GM18499 (cell line): ENCODE results near the gene ARHGAP32.
"Not testable (repeated sequence)": the region's sequence is repeated elsewhere in the genome, so short reads cannot be mapped to it uniquely, and the experiment has no call there.

ENCODE experiments used
- ATAC-seq: cut with Tn5 transposase; IDR thresholded peaks from one replicate; pipeline ENCODE4 v1.9.1; 2021; ENCODE audit warnings: moderate number of reproducible peaks; ENCODE audit not compliant: insufficient read depth, unreplicated experiment

Gene ARHGAP32

DNA sequence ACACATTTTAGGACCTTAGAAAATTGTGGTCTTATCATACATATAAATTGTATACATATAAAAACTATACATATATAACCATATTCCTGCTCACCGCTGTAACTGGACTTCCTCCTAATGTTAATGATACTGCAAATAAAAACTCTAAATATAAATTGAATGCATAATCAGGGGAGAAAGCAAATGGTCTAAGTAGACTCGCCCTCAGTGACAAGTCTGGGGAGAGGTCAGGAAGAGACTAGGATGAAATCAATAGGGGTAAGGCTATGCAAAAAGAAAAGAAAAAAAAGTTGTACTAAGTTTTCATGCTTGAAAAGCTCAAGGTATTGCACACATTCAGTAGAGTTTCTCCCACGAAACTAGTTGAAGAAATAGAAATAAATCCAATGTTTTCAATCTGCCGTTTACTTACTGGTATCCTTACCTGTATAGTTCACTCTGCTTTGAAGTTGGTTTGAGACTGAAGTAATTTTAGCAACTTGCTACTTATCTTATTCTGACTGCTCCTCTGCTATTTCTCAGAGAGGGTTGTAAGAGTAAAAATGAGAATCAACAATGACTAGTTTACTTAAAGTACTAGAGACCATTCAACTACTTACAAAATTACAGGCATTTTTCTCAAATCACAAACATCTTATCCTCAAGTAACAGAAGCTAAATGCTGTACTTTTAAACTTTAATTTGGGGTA lies 12.2 kb upstream of the ARHGAP32 start:
- ATAC-seq = no peak

DNA sequence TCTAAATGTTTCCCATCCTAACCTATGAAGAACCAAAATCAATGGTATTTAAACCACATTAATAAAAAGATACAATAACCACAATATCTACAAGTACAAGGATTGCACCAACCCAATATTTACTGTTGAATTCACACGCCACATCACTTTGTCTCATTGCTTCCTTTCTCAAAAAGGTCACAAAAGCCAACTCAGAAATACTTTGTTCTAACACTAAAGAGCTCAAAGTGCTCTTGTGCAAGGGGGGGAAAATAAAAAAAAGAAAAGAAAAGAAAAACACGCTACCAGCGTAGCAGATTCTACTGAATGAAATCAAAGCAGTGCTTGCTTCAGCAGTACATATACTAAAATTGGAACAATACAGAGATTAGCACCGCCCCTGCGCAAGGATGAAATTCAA lies 10.5 kb upstream of the ARHGAP32 start:
- ATAC-seq = no peak

DNA sequence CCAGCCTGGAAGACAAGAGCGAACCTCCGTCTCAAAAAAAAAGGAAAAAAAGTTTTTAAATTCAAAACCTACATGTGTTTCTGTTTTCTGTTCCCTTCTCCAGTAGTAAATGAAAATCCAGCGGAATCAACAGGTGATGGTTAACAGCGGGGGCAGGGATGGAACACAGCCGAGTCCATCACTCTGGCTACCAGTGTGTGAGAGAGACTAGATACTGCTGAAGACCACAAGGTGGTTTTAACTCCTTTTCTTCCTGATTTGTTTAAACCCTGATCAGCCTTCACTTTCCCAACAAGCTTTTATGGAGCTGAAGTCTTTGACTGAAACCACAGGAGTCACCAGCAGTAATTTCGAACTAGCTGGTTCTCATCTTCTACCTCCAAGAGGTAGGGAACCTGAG lies 3.6 kb upstream of the ARHGAP32 start:
- no peak for ATAC-seq

DNA sequence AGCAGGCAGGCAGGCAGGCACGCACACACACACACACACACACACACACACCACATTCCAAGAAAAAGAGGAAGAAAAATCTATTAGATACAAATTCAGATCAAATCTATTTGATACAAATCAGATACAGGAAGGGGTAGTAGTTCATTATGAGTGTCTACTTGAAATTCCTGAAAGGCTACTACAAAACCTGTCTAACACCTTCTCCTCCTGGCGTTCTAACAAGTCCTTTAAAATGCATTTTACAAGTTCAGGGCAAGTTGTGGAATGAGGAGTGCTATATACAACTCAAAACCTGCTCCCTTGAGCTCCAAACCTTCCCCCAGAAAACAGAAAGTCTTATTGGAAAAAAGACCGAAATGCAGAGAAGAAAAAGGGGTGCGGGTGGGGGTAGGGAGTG lies 476 bp downstream of the ARHGAP32 start:
- ATAC-seq = no peak

DNA sequence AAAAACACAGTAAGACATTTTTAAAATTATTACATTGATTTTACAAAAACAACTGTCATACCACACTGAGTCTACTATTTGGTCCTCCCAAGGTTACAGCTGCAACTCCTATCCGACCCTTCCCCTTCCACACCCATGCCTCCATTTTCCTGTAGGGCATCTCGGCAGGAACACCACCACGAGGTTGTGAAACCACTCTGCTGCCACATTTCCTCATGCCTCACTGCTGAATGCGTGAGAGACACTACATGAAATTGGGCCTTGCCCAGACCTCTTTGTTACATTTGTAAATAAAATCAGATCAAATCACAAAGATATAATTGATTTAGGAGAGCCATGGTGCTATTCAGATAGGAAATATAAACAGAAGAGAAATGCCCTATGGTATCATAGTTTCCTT lies 2.0 kb downstream of the ARHGAP32 start:
- no peak for ATAC-seq

DNA sequence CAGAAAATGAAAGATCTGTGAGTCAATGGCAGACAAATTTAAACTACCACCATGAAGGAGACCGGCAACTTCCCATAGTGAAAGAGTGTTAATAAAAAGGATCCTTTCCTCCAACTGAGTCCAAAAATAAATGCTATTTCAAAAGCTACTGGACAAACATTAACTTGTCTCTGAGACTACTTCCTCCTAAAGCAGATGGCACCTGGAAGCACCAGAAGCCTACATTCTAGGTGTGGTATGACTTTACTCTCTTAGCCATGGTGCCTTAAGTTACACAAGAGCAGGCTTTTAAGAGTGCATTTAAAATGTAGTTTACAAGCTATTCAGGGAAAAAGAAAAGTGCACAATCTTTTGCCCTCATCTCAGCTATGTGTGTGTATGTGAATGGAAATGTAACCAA lies 2.5 kb downstream of the ARHGAP32 start:
- no peak for ATAC-seq

DNA sequence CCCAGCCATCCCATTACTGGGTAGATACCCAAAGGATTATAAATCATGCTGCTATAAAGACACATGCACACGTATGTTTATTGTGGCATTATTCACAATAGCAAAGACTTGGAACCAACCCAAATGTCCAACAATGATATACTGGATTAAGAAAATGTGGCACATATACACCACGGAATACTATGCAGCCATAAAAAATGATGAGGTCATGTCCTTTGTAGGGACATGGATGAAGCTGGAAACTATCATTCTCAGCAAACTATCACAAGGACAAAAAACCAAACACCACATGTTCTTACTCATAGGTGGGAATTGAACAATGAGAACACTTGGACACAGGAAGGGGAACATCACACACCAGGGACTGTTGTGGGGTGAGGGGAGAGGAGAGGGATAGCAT lies 7.0 kb downstream of the ARHGAP32 start:
- ATAC-seq = not testable (repeated sequence)

DNA sequence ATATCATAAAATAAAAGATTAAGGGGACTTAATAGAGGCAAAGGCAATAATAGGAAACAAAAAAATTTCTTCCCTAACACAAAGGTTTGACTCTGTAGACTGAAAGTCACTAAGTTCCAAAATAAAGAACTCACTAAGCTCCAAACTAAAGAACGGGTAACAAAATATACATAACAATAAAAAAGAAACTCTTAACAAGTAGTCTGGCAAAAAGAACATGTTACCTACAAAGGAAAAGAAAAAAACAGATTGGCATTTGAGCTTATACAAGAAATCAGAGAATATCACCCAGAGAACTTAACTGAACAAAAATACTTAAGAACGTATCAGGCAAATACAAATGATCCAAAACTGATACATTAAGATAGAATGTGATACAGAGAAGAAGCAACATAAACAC lies 7.5 kb downstream of the ARHGAP32 start:
- no peak for ATAC-seq

DNA sequence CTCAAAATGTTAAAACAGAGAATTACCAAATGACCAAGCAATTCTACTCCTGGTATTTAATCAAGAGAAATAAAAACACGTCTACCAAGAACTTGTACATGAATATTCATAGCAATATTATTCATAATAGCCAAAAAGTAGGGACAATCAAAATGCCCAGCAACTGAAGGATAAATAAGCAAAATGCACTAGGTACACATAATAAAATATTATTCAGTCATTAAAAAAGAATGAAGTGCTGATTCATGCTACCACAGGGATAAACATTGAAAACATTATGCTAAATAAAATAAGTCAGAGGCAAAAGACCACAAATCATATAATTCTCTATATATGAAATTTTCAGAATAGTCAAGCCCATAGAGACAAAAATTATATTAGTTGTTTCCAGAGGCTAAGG lies 24.8 kb downstream of the ARHGAP32 start:
- no peak for ATAC-seq

DNA sequence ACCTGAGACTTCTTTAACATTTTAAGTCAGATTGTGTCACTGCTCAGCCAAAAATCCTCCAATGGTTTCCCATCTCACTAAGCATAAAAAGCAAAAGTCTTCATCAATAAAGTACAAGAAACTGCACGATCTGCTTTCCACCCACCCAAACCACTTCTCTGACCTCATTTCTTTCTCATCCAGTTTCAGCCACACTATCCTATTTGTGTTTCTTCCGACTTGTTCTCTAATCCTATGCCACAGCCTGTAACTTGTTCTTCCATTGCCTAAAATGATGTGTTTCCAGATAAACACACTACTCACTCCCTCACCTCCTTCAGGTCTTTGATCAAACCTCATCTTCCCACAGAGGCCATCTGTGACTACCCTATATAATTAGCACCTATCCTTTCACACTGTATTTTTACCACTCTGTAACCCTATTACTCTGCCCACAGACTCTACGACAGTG lies 28.4 kb downstream of the ARHGAP32 start:
- ATAC-seq = no peak

DNA sequence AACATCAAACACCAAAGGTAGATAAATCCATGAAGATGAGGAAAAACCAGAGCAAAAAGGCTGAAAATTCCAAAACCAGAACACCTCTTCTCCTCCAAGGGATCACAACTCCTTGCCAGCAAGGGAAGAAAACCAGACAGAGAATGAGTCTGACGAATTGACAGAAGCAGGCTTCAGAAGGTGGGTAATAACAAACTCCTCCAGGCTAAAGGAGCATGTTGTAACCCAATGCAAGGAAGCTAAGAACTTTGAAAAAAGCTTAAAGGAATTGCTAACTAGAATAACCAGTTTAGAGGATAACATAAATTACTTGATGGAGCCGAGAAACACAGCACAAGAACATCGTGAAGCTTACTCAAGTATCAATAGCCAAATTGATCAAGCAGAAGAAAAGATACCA lies 35.0 kb downstream of the ARHGAP32 start:
- not testable (repeated sequence) for ATAC-seq

DNA sequence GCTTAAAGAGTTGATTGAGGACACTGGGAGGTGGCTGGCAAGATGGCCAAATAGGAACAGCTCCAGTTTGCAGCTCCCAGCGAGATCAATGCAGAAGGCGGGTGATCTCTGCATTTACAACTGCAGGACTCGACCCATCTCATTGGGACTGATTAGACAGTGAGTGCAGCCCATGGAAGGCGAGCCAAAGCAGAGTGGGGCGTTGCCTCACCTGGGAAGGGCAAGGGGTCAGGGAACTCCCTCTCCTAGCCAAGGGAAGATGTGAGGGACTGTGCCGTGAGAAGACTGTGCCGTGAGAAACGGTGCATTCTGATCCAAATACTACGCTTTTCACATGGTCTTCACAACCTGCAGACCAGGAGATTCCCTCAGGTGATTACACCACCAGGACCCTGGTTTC lies 36.4 kb downstream of the ARHGAP32 start:
- ATAC-seq = no peak

DNA sequence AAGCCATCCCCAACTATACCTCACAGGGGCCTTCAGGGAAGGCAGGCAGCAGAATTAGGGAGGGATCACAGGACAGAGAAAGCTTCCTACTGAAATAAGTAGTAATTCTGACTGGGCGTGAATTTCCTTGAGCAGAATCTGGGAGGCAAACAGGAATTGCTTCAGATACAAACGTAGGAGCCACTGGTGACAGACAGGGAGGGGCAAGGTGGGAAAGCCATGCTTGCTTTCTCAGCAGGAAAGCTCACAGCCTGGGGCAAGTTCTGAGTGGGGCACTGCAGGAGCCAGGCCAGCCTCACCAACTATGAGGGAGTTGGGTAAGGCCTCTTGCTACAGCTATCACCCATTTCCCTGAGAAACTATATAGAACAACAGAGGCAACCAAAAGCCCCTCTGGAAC lies 43.6 kb downstream of the ARHGAP32 start:
- ATAC-seq = no peak

DNA sequence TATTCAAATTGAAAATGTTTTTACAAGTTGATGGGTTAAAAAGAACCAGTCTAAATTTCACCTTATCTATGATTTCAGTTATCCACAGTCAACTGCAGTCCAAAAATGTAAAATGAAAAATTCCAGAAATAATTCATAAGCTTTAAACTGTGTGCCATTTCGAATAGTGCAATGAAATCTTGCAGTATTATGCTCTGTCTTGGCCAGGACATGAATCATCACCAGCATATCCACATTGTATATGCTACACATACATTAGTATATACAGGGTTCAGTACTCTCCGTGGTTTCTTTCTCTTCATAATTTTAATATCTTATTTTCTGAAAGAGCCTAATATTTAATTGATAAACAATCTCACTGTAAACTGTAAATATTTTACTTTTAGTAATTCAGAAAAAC lies 45.9 kb downstream of the ARHGAP32 start:
- no peak for ATAC-seq

DNA sequence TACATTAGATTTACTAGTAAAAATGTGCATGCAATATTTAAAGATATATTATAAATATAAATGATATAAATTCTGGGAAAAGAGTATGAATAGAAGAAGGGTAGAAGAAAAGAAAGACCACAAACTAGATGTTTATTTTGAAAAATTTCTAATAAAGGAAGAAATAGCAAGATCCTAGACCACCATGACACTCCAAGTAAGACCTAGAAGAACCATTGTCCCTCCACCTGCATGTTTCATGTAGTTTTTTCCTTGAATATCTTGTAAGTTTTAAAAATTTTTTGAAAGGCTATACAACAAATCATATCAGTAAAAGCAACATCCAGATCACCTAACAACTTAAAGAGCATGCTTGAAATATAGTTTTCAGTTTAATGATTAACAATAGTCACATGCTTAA lies 46.8 kb downstream of the ARHGAP32 start:
- ATAC-seq = no peak

DNA sequence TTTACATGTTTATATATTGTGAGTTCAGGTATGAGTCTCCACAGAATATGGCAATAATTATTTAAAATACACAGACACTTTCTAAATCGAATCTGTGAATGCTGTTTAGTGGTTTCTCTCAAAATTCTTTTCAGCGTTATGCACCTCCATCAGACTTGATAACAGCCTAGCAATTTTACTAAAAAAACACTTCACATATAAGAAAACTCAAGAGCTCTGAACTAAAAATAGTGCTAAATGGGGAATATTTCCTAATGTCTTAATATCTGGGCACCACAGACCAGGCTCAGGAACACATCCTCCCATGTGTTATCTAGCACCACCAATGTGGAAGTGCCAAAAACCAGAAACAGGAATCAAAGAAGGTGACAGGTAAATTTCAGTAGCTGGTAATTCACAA lies 47.9 kb downstream of the ARHGAP32 start:
- no peak for ATAC-seq

DNA sequence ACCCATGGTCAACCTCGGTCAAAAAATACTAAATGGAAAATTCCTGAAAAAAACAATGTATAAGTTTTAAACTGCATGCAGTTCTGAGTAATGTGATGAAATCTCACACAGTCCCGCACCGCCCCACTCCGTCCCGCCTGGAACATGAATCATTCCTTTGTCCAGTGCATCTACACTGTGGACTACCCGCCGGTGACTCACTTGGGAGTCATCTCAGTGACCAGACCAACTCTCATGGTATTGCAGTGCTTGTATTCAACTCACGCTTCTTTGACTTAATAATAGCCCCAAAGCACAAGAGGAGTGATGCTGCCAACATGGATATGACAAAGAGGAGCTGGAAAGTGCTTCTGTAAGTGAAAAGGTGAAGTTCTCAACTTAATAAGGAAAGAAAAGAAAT lies 48.8 kb downstream of the ARHGAP32 start:
- ATAC-seq = no peak

DNA sequence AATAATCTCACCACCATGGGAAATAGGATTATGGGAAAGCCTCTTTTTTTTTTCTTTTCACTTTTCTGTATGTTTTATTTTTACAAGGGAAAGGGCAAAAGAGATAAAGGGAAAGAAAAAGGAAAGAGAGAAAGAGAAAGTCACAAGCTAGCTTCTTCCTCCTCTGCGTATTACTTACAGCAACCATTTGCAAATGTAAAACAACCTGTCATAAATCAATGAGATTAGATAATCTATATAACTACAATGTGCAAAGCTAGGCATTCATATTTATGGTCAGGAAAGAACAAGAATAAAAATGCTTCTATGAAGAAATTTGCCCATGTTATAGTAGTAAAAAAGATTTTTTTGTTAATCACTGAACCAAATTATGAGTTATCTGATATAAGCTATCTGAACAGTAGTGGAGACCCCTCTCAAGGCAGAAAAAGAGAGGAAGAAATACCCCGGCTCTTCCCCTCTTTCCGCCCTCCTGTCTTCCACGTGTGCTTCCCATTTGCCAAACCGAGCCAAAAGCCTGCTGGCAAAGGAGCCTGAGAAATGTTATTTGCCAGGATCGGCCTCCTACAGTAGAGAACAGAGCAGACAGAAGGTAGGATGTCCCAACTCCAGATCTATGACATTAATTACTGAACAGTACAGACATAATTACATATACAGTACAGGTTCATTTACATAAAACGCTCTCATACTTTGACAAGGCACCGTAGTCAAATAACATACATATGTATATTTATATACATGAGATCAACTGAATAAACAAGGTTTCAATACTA lies 50.2 kb downstream of the ARHGAP32 start:
- ATAC-seq = no peak

DNA sequence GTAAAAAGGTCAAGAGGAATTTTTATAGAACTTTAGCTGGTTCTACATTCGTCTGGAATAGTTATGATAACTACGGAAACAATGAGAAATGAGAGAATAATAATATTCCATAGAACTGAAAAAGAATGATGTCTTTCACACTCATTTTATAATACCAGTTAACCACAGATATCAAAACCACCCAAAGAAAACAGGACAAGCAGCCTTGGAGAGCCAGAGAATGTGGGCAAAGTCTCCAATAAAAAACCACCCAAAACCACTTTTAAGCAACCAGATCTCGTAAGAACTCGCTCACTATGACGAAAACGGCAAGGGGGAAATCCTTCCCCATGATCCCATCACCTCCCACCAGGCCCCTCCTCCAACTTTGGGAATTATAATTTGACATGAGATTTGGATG lies 60.8 kb downstream of the ARHGAP32 start:
- ATAC-seq = no peak

DNA sequence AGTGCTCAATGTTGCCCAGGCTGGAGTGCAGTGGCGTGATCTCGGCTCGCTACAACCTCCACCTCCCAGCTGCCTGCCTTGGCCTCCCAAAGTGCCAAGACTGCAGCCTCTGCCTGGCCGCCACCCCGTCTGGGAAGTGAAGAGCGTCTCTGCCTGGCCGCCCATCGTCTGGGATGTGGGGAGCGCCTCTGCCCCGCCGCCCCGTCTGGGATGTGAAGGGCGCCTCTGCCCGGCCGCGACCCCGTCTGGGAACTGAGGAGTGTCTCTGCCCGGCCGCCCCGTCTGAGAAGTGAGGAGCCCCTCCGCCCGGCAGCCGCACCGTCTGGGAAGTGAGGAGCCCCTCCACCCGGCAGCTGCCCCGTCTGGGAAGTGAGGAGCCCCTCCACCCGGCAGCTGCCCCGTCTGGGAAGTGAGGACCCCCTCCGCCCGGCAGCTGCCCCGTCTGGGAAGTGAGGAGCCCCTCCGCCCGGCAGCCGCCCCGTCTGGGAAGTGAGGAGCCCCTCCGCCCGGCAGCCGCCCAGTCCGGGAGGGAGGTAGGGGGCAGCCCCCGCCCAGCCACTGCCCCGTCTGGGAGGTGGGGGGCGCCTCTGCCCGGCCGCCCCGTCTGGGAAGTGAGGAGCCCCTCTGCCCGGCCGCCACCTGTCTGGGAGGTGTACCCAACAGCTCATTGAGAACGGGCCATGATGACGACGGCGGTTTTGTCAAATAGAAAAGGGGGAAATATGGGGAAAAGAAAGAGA lies 63.1 kb downstream of the ARHGAP32 start:
- ATAC-seq = not testable (repeated sequence)

DNA sequence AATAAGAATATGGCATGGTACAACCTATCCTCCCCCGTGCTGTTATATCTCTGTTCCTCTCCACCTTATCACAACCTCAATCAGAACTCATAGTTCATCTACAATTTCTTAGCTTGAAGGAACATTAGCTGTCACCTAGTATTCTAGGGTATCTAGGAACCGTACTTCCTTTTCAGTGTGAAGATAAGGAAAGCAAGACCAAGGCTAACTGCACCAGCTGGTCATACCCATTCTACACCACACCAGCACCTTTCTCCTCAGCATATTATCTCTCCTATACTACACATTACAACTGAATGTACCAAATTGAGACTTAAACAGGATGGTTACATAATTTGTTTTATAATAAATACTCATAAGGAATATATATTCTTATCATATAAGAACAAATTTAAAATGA lies 73.1 kb downstream of the ARHGAP32 start:
- no peak for ATAC-seq
